ENCODE data around the gene BET1L. TPM values are rescaled to one million over a fixed set of nuclear protein-coding genes. Genes with fewer than 3 reads are reported as not detected.

Gene BET1L, protein sequence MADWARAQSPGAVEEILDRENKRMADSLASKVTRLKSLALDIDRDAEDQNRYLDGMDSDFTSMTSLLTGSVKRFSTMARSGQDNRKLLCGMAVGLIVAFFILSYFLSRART
- 41.3 and 44.3 TPM in 2 replicates for total RNA-seq
- long read RNA-seq, partial matches to known transcripts: 0 of 6 reads
- long read RNA-seq, other reads (novel, unspliced or antisense): 2 of 6 reads

- TF ChIP-seq, protein P1, sequence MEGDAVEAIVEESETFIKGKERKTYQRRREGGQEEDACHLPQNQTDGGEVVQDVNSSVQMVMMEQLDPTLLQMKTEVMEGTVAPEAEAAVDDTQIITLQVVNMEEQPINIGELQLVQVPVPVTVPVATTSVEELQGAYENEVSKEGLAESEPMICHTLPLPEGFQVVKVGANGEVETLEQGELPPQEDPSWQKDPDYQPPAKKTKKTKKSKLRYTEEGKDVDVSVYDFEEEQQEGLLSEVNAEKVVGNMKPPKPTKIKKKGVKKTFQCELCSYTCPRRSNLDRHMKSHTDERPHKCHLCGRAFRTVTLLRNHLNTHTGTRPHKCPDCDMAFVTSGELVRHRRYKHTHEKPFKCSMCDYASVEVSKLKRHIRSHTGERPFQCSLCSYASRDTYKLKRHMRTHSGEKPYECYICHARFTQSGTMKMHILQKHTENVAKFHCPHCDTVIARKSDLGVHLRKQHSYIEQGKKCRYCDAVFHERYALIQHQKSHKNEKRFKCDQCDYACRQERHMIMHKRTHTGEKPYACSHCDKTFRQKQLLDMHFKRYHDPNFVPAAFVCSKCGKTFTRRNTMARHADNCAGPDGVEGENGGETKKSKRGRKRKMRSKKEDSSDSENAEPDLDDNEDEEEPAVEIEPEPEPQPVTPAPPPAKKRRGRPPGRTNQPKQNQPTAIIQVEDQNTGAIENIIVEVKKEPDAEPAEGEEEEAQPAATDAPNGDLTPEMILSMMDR (conservative IDR thresholded peaks at IDR 0.05): no peak
- Mint-ChIP-seq H3K4me1 (peaks cover 32% of the 10 kb centered on the region), H3K27me3 (ENCODE audit: low read depth) (peaks cover 4% of the 10 kb centered on the region), H3K36me3 (ENCODE audit: low read depth) (peaks cover 7% of the 10 kb centered on the region), H3K9me3 (no peaks in the 10 kb centered on the region), H3K27ac (ENCODE audit: unreplicated experiment) (peak within 1 kb of the TSS; percentile 99), H3K4me3 (peak within 1 kb of the TSS; percentile 100)
- peak; percentile 96 for DNase-seq (ENCODE audit: low read depth, low spot score)
These were observed at the start of gene BET1L, which contains the start of gene RIC8A for GRCh38 chr11:207208-207862. TSS of gene BET1L (minus strand) at chr11:207399. CDS start at chr11:207321, 78 bp downstream. TSS of gene RIC8A (plus strand) at chr11:207708. CDS start at chr11:208855, 1,147 bp downstream.

DNA sequence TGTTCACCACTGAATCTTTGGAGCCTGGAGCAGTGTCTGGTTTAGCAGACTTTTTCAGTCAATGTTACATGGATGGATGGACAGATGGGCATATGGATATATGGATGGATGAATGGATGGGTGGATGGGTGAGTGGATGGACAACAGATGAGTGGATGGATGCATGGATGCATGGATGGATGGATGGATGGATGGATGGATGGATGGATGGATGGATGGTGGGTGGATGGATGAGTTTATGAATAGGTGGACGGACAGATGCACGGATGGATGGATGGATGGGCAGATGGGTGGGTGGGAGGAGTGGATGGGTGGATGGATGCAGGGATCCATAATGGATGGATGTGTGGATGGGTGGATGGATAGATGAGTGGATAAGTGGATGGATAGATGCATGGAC is 48.6 kb upstream of the BET1L start:
- H3K4me3 Mint-ChIP-seq: no peak overlapping the region
- peaks cover 9% of the 10 kb centered on the region for H3K36me3 Mint-ChIP-seq (ENCODE audit: low read depth)
- no peaks in the 10 kb centered on the region for H3K9me3 Mint-ChIP-seq
- no peak for DNase-seq (ENCODE audit: low read depth, low spot score)
- no peak overlapping the region for H3K27ac Mint-ChIP-seq (ENCODE audit: unreplicated experiment)
- peaks cover 2% of the 10 kb centered on the region for H3K27me3 Mint-ChIP-seq (ENCODE audit: low read depth)
- peaks cover 4% of the 10 kb centered on the region for H3K4me1 Mint-ChIP-seq
- TF ChIP-seq, protein P1 (conservative IDR thresholded peaks at IDR 0.05): no peak

DNA sequence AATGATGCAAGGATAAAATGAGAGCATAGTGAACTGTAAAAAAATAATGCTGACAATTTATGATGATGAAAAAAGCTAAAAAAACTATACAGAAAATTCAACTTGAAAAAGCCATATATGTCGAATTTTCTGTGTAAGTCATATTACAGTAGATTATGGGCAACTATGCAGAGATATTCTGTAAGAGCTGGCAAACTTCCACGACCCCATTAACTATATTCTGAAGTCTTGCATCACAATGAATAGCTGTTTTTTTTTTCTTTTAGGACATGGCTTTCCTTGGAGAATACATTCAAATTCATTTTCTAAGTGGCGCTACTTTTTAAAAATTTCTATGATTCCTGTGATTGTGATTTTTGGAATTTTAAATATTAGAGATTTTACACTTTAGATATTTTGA is 48.0 kb upstream of the BET1L start:
- TF ChIP-seq, protein P1 (conservative IDR thresholded peaks at IDR 0.05): no peak
- H3K27ac Mint-ChIP-seq (ENCODE audit: unreplicated experiment): no peak overlapping the region
- H3K4me3 Mint-ChIP-seq: no peak overlapping the region
- peaks cover 4% of the 10 kb centered on the region for H3K4me1 Mint-ChIP-seq
- no peaks in the 10 kb centered on the region for H3K9me3 Mint-ChIP-seq
- H3K36me3 Mint-ChIP-seq (ENCODE audit: low read depth): peaks cover 10% of the 10 kb centered on the region
- peaks cover 2% of the 10 kb centered on the region for H3K27me3 Mint-ChIP-seq (ENCODE audit: low read depth)
- no peak for DNase-seq (ENCODE audit: low read depth, low spot score)

- Mint-ChIP-seq H3K27ac (ENCODE audit: unreplicated experiment) (no peak overlapping the region), H3K36me3 (ENCODE audit: low read depth) (peaks cover 13% of the 10 kb centered on the region), H3K4me1 (peaks cover 4% of the 10 kb centered on the region), H3K4me3 (no peak overlapping the region), H3K27me3 (ENCODE audit: low read depth) (peaks cover 2% of the 10 kb centered on the region), H3K9me3 (no peaks in the 10 kb centered on the region)
- TF ChIP-seq, protein P1 (conservative IDR thresholded peaks at IDR 0.05): no peak
- DNase-seq (ENCODE audit: low read depth, low spot score): no peak
These were observed 46.7 kb upstream of the BET1L start for GRCh38 chr11:253886-254270.

- Mint-ChIP-seq H3K4me1 (peaks cover 4% of the 10 kb centered on the region), H3K27ac (ENCODE audit: unreplicated experiment) (no peak overlapping the region), H3K27me3 (ENCODE audit: low read depth) (peaks cover 2% of the 10 kb centered on the region), H3K9me3 (no peaks in the 10 kb centered on the region), H3K4me3 (no peak overlapping the region), H3K36me3 (ENCODE audit: low read depth) (peaks cover 13% of the 10 kb centered on the region)
- DNase-seq (ENCODE audit: low read depth, low spot score): no peak
- TF ChIP-seq, protein P1 (conservative IDR thresholded peaks at IDR 0.05): no peak
These were observed 46.1 kb upstream of the BET1L start for GRCh38 chr11:253160-253885.

All from neural crest cell (in vitro differentiated cells).